Right atrium auricular region (tissue), 2 donors: ENCODE results near the gene KLF16. TPM values are rescaled to one million over a fixed set of nuclear protein-coding genes. Genes with fewer than 3 reads are reported as not detected.

Experiments used
- DNase-seq: peaks from one replicate; pipeline ENCODE4 v3.0.0-alpha.2; 2019; ENCODE audit warnings: low spot score
- H3K27ac ChIP-seq, 2 donors: fragments of 200-600 bp; sonication (generic); 1 replicate in 1 of 2; 2 replicates in 1 of 2; pipeline ENCODE4 v1.5.1; 2016 to 2019
- H3K27me3 ChIP-seq, 2 donors: fragments of 200-600 bp; sonication (generic); one replicate each; pipeline versions ENCODE4 v1.5.1 to v1.6.0; 2017 to 2019
- H3K36me3 ChIP-seq: fragments of 200-600 bp; sonication (generic); one replicate; pipeline ENCODE4 v1.5.1; 2016
- H3K4me1 ChIP-seq, 2 donors: fragments of 200-600 bp; sonication (generic); one replicate each; pipeline versions ENCODE4 v1.5.1 to v1.6.0; 2017 to 2019
- H3K4me3 ChIP-seq, 2 donors: fragments of 200-600 bp; sonication (generic); 1 replicate in 1 of 2; 2 replicates in 1 of 2; pipeline ENCODE4 v1.5.1; 2017 to 2019; ENCODE audit warnings: mild to moderate bottlenecking in 1 of 2, moderate library complexity in 1 of 2
- H3K9me3 ChIP-seq, 2 donors: fragments of 200-600 bp; sonication (generic); one replicate each; pipeline ENCODE4 v1.5.1; 2019
- CTCF ChIP-seq, 2 donors: fragments of 200-600 bp; sonication (generic); IDR thresholded peaks; one replicate each; pipeline ENCODE4 v1.5.1; 2019; ENCODE audit warnings: antibody characterized with exemption in 2 of 2
- total RNA-seq, 2 donors: library from RNA; depleted of rRNA; stranded (reverse); fragments of >200 nt; gene quantifications; one replicate each; pipeline ENCODE4 v1.1.0, GENCODE V29; 2016

Gene KLF16
- total RNA-seq, 2 donors from 2014 or later: 4.4 to 5.6 TPM

GRCh38 chr19:1904860-1905109 lies 41.4 kb upstream of the KLF16 start:
- no peak for TF ChIP-seq CTCF (IDR thresholded peaks at IDR 0.05)
- DNase-seq: no peak
- Histone ChIP-seq H3K27ac (peak overlapping the region; percentile 41 to 66), H3K9me3 (no peaks in the 10 kb centered on the region), H3K36me3 (no peaks in the 10 kb centered on the region), H3K4me3 (peak overlapping the region in 1 of 2 donors; percentile 68), H3K4me1 (peaks cover 0 to 24% of the 10 kb centered on the region in 2 donors), H3K27me3 (no peaks in the 10 kb centered on the region)

GRCh38 chr19:1902923-1903322 lies 39.5 kb upstream of the KLF16 start:
- Histone ChIP-seq H3K9me3 (no peaks in the 10 kb centered on the region), H3K4me1 (peaks cover 0 to 14% of the 10 kb centered on the region in 2 donors), H3K27ac (no peak overlapping the region), H3K4me3 (no peak overlapping the region), H3K36me3 (no peaks in the 10 kb centered on the region), H3K27me3 (no peaks in the 10 kb centered on the region)
- TF ChIP-seq CTCF (IDR thresholded peaks at IDR 0.05): no peak
- no peak for DNase-seq

- Histone ChIP-seq H3K27me3 (no peaks in the 10 kb centered on the region), H3K36me3 (no peaks in the 10 kb centered on the region), H3K27ac (peak overlapping the region in 1 of 2 donors; percentile 29), H3K4me1 (peaks cover 0 to 19% of the 10 kb centered on the region in 2 donors), H3K4me3 (no peak overlapping the region), H3K9me3 (no peaks in the 10 kb centered on the region)
- TF ChIP-seq CTCF (IDR thresholded peaks at IDR 0.05): no peak
- DNase-seq: peak; percentile 72
Observed at GRCh38 chr19:1901940-1902404, 38.6 kb upstream of the KLF16 start.

- Histone ChIP-seq H3K36me3 (no peaks in the 10 kb centered on the region), H3K4me3 (no peak overlapping the region), H3K27me3 (no peaks in the 10 kb centered on the region), H3K27ac (no peak overlapping the region), H3K9me3 (no peaks in the 10 kb centered on the region), H3K4me1 (peaks cover 0 to 22% of the 10 kb centered on the region in 2 donors)
- DNase-seq: no peak
- no peak for TF ChIP-seq CTCF (IDR thresholded peaks at IDR 0.05)
Observed at GRCh38 chr19:1896508-1896907, 33.1 kb upstream of the KLF16 start.

- DNase-seq: no peak
- no peak overlapping the region for H3K4me3 ChIP-seq
- no peaks in the 10 kb centered on the region for H3K36me3 ChIP-seq
- no peak for TF ChIP-seq CTCF (IDR thresholded peaks at IDR 0.05)
- H3K27me3 ChIP-seq: no peaks in the 10 kb centered on the region
- H3K4me1 ChIP-seq: peaks cover 0 to 22% of the 10 kb centered on the region in 2 donors
- no peaks in the 10 kb centered on the region for H3K9me3 ChIP-seq
- no peak overlapping the region for H3K27ac ChIP-seq
Observed at GRCh38 chr19:1893791-1894190, 30.4 kb upstream of the KLF16 start.

GRCh38 chr19:1889907-1890306 lies 26.5 kb upstream of the KLF16 start:
- H3K9me3 ChIP-seq: no peaks in the 10 kb centered on the region
- H3K27ac ChIP-seq: no peak overlapping the region
- peaks cover 0 to 15% of the 10 kb centered on the region in 2 donors for H3K4me1 ChIP-seq
- TF ChIP-seq CTCF (IDR thresholded peaks at IDR 0.05): no peak
- H3K27me3 ChIP-seq: no peaks in the 10 kb centered on the region
- no peaks in the 10 kb centered on the region for H3K36me3 ChIP-seq
- no peak overlapping the region for H3K4me3 ChIP-seq
- DNase-seq: no peak
